Kasumi-1 (cell line): Measurements from ENCODE around the gene KRTAP4-5.
"Not testable (repeated sequence)": the region's sequence is repeated elsewhere in the genome, so short reads cannot be mapped to it uniquely, and the experiment has no call there.

Experiments used
- DNase-seq, 2 experiments: peaks; one replicate each; lab custom pipeline; 2025; lab: John Stamatoyannopoulos, UW

Gene KRTAP4-5

DNA sequence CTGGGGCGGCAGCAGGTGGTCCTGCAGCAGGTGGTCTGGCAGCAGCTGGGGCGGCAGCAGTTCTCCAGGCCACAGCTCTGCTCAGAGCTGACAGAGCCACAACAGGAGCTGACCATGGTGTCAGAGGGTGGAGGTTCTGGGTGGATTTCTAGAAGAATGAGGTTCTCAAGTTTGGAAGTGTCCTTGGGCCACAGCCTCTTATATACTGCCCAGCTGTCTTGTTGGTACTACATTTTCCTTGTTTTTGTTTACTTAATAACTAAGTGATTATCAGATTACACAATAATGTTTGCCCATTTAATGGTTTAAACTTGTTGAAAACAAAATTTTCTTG is at the start of gene KRTAP4-5:
KRTAP4-5 (minus strand) TSS at position 174 of the 334 bp plus-strand sequence; CDS start at position 116, 58 bp downstream.
- DNase-seq: no peak

DNA sequence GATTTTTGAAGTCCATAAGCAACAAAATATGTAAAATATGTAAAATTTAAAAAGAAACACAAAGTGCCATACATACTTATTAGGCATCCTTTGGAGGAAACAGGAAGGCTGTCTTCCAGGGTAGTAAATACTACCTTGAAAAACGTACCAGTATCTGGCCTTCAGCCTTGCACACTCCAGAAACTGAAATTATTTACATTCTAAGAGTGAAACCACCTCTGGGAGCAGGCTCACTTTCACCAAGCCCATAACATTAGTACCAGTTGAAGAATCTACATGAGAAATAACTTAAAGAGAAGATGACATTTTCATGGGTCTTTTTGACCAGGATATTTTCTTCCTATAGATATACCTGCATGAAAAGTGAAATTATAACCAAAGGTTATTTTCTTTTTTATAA is 46.4 kb upstream of the KRTAP4-5 start:
- DNase-seq: no peak

DNA sequence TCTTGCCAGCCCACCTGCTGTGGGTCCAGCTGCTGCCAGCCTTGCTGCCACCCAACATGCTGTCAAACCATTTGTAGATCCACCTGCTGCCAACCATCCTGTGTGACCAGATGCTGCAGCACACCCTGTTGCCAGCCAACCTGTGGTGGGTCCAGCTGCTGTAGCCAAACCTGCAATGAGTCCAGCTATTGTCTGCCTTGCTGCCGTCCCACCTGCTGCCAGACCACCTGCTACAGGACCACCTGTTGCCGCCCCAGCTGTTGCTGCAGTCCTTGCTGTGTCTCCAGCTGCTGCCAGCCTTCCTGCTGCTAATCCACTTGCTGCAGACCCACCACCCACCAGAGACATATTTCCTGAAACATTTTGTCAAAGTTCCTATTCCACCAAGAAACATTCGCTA is 40.7 kb upstream of the KRTAP4-5 start:
- no peak for DNase-seq

DNA sequence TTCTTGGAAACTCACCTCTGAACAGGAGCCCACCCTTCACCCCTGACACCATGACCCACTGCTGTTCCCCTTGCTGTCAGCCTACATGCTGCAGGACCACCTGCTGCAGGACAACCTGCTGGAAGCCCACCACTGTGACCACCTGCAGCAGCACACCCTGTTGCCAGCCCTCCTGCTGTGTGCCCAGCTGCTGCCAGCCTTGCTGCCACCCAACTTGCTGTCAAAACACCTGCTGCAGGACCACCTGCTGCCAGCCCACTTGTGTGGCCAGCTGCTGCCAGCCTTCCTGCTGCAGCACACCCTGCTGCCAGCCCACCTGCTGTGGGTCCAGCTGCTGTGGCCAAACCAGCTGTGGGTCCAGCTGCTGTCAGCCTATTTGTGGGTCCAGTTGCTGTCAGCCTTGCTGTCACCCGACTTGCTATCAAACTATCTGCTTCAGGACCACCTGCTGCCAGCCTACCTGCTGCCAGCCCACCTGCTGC is 40.3 kb upstream of the KRTAP4-5 start, which contains the start of gene KRTAP9-1:
KRTAP9-1 (plus strand) TSS at position 51 of the 482 bp plus-strand sequence; CDS start at position 51, 0 bp downstream.
- not testable (repeated sequence) for DNase-seq

DNA sequence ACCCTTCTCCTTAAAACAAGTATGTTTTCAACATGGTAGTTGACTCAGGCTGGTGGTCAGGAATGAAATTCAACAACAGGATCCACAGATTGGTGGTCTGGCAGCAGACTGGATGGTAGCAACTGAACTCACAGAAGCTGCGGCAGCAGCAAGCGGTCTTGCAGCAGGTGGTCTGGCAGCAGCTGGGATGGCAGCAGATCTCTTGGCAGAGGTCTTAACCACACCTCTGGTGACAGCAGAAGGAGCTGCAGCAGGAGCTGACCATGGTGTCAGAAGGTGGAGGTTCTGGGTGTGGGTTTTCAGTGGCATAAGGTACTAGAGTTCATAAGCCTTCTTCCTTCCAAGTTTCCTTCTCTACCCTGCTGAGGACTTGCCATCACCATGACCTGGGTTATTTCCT is 37.2 kb upstream of the KRTAP4-5 start:
- no peak for DNase-seq

DNA sequence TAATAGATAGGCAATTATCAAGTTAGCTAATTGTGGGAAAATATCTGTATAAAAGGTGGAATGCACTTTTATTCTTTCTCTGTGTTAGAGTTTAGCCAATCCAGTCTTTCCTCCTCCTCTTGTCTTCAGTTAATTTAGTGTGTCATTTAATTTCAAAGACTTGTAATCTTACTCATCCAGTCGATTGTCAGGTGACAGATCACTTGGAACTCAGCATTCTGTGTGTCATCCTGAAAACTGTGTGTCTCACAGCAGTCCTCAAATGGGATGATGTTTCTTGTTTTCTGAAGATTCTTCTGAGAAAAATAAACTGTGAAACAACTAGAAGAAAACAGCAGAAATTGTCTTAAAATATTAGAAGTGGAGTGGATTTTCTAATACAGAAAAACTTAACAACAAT is 35.4 kb upstream of the KRTAP4-5 start:
- no peak for DNase-seq

DNA sequence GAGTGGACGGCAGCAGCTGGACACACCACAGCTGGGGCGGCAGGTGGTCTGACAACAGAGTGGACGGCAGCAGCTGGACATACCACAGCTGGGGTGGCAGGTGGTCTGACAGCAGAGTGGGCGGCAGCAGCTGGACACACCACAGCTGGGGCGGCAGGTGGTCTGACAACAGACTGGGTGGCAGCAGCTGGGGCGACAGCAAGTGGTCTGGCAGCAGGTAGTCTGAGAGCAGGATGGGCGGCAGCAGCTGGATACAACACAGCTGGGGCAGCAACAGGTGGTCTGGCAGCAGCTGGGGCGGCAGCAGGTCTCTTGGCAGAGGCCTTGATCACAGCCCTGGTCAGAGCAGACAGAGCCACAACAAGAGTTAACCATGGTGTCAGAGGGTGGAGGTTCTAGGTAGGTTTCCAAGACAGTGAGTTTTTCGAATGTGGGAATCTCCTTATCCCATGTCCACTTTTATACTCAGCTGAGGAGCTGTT is 34.9 kb upstream of the KRTAP4-5 start, which contains the start of gene KRTAP4-1:
KRTAP4-1 (minus strand) TSS at position 432 of the 482 bp plus-strand sequence; CDS start at position 375, 57 bp downstream.
- no peak for DNase-seq

DNA sequence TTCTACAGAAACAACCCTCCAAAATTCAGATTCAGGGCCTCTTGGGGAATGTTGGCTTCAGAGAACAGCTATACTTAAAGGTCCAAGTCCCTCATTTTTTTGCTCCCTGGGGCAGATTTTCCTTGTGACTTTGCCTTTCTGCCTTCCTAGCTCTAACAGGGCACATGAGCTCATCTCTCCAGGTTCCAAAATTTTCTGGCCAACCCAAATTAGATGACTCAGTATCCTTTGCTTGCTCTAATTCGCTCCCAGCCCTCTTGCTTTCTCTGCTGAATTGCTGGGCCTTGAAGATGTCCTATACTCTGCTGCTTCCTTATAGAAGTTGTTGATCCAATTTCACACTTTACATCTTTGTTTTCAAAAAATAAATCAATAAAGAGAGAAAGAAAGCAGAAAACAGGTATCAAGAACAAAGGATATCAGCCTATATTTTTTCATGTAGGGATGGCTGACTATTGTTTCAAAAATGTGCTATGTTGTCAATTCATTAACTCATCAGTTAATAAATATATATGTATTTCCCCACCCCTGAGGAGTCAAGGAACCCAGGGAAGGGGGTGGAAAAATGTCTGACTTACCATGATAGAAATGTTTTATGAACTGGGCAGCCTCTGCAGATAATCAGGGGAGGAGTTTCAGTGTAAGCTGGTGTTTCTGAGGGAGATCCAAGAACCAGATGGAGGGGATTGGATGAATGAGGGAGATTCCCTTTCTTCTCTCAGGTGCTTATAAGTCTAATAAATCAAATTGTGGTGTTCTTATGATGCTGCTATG is 29.4 kb upstream of the KRTAP4-5 start:
- no peak for DNase-seq

DNA sequence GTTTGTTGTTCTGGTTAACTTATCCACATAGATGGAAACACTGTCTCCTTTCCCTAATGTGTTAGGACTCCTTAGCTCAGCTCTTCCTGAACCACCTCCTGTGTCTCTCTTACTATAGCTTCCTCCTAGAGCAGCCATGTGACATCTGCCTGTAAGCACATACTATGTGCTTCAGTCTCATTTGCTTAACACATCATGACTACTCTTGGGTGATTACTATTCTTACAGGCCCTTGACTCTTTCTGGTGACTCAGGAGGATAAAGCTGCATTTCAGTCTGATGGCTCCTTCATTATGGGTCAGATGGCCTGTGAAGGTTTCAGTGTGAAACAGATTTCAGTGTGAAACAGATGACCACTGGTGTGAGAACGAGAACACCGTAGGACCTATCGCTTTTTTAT is 28.7 kb upstream of the KRTAP4-5 start:
- no peak for DNase-seq

DNA sequence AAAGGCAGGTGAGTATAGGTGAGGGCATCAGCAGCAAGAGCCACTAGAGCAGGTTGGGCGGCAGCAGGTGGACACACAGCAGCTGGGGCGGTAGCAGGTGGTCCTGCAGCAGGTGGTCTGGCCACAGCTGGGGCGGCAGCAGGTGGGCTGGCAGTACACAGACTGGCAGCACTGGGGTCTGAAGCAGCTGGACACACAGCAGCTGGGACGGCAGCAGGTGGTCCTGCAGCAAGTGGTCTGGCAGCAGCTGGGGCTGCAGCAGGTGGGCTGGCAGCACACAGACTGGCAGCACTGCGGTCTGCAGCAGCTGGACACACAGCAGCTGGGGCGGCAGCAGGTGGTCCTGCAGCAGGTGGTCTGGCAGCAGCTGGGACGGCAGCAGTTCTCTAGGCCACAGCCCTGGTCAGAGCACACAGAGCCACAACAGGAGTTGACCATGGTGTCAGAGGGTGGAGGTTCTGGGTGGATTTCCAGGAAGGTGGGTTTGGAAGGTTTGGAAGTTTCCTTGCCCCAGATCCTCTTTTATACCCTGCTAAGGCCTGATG is 28.2 kb upstream of the KRTAP4-5 start, which contains the start of gene KRTAP4-2:
KRTAP4-2 (minus strand) TSS at position 495 of the 545 bp plus-strand sequence; CDS start at position 438, 57 bp downstream.
- DNase-seq: no peak

DNA sequence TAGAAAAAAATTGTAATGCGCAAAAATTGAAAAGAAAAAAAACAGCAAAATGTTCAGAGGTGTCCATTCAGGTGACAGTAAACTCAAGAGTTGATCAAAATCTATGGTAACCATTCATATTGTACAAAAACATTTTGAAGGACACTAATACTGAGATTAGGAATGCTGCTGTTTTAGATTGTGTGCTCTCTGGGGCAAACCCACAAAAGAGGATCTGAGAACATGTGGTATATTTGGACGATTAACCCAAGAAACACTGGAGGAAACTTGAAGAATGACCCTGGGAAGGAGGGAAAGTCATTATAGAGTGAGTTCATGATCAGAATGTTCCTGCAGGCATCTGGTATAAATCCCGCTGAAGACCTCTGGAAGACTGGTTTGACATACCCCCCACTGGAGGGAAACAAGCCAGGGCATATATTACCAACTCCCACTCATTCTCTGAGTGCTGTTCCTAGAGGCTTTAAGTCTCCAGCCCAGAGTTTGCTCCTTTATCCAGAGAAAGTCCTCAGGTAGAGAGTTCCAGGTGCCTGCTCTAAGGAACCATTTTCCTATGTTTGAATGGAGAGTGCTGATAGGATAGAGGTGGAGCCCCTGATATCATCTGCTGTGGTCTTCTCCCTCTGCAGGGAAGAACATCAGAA is 27.2 kb upstream of the KRTAP4-5 start:
- no peak for DNase-seq

DNA sequence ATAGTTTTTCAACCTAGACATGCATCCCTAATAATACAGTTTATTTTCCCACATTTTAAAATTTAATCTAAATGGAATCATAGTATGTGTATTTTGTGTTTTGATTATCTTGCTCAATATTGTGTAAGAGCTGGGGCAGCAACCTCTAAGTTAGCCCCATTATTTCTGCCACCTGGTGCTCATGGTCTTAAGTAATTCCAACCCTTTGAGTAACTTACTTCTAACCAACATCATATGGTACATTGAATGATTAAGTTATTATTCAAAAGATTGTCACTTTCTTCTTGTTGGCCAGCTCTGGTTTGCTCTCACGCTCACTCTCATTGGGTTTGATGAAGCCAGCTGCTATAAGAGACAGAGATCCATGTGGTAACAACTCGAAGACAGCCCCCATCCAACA is 22.3 kb upstream of the KRTAP4-5 start:
- no peak for DNase-seq

DNA sequence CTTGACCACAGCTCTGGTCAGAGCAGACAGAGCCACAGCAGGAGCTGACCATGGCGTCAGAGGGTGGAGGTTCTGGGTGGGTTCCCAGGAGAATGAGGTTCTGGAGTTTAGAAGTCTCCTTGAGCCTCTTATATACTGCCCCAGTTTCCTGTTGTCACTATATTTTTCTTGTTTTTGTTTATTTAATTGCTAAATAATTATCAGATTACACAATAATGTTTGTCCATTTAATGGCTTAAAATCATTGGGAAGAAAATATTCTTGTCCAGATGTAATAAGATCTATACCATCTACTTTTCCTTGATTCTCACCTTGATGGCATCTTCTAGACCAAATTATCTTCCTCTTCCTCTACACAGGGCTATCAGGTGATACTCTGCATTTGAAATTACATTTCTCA is 18.5 kb upstream of the KRTAP4-5 start, which contains the start of gene KRTAP4-3:
KRTAP4-3 (minus strand) TSS at position 101 of the 400 bp plus-strand sequence; CDS start at position 52, 49 bp downstream.
- DNase-seq: no peak

DNA sequence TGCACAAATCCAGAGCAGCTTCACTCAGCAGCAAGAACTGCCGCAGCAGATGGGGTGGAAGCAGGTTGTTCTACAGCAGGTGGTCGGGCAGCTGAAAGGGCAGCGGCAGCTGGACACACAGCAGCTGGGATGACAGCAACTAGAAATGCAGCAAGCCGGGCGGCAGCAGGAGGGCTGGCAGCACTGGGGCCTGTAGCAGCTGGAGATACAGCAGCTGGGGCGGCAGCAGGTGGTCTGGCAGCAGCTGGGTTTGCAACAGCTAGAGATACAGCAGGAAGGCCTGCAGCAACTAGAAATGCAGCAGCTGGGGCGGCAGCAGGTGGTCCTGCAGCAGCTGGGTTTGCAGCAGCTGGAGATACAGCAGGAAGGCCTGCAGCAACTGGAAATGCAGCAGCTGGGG is 17.9 kb upstream of the KRTAP4-5 start:
- DNase-seq: no peak

DNA sequence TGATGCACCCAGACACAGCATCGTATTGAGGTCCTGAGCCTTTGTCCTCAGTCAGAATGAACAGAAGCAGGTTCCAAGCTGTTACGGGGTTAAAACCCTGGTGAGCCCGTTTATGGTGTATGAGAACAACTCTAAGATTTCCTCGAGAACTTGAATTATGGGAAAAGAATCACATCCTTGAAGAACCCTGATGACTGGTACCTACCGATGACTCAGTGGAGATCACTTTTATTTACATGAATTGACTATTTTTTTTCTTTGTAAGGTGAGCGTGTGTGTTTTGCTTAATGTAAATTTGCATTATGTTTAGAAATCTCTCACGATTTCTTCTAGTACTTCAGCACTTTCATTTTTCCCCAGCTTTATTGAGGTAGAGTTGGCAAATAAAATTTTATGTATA is 14.2 kb upstream of the KRTAP4-5 start:
- no peak for DNase-seq

DNA sequence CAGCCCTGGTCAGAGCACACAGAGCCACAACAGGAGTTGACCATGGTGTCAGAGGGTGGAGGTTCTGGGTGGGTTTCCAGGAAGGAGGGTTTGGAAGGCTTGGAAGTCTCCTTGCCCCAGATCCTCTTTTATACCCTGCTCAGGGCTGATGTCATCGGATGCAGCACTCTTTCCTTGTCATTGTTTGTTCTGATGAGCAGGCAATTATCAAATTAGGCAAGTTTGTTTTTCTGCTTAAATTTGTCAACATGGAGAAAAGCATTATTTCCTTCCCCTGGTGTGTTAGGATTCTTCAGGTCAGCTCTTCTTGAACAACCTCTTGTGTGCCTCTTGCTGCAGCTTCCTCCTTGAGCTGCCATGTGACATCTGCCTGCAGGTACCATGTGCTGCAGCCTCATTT is 11.0 kb upstream of the KRTAP4-5 start, which contains the start of gene KRTAP4-4:
KRTAP4-4 (minus strand) TSS at position 101 of the 400 bp plus-strand sequence; CDS start at position 44, 57 bp downstream.
- DNase-seq: no peak

DNA sequence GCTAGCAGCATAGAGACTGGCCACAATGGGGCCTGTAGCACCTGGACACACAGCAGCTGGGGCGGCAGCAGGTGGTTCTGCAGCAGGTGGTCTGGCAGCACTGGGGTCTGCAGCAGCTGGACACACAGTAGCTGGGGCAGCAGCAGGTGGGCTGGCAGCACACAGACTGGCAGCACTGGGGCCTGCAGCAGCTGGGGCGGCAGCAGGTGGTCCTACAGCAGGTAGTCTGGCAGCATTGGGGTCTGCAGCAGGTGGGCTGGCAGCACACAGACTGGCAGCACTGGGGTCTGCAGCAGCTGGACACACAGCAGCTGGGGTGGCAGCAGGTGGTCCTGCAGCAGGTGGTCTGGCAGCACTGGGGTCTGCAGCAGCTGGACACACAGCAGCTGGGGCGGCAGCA is 10.6 kb upstream of the KRTAP4-5 start:
- not testable (repeated sequence) for DNase-seq

DNA sequence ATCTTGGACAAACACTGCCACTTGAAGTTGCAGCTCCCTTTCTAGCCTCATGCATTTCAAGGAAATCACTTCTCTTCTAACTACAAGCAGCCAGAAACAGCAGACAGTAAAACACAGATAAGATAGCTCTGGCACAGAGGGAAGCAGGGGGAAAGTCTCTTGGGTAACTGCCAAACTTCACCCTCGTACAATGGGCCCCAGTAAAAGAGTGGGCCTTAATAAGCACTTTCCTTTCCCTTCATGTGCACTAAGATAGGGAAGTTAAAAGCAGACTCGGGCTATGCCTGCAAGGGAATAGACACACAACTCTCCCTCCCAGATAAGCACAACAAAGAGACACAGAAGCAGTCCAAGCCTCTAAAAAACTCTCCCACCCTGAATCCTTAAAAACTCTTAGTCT is 4.2 kb upstream of the KRTAP4-5 start:
- peak in 1 of 2 experiments; percentile 1 for DNase-seq

DNA sequence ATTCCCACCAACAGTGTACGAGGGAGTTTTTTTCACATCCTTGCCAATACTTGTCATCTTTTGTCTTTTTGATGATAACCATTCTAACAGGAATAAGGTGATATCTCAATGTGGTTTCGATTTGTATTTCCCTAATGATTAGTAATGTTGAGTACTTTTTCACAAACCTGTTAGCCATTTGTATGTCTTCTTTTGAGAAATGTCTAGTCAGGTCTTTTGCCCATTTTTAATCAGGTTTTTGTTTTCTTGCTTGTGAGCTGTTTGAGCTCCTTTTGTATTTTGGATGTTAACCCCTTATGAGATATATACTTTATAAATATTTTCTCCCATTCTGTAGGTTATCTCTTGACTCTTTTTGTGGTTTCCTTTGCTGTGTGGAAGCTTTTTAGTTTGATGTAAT is 1.9 kb upstream of the KRTAP4-5 start:
- DNase-seq: no peak

DNA sequence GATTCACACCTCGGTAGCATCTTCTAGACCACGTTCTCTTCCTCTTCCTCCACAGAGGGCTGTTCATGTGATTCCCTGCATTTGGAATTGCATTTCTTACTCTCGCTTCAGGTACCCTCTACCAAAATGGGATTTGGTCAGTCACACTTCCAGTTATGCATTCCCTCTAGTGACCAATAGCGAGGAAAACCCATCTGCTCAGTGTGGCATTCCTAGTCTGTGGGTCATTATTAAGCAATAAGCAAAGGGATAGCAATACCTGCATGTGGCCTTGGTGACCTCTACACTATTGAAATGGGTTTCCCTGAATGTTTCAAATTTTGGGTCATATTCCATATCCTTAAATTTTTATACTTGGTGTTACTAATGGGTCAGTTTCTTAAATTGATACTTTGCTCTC is 401 bp upstream of the KRTAP4-5 start:
- DNase-seq: no peak

DNA sequence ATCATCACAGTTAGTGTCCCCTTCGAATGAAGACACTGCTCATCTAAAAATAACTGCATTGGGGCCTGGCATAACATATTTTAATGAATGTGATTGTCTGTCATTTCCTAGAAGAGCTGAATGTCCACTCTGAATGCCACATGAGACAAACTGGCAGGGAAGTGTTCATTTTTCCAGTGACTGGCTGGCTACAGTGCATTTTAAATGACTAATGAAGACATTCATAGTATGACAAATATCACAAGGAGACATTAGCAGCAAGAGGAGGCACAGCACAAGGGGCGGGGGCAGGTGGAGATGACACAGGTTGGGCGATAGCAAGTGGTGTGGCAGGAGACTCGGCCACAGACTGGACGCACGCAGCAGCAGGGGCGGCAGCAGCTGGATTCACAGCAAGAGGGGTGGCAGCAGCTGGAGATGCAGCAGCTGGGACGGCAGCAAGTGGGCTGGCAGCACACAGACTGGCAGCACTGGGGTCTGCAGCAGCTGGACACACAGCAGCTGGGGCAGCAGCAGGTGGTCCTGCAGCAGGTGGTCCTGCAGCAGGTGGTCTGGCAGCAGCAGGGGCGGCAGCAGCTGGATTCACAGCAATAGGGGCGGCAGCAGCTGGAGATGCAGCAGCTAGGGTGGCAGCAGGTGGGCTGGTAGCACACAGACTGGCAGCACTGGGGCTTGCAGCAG is 514 bp downstream of the KRTAP4-5 start:
- DNase-seq: not testable (repeated sequence)
